HG02642 (cell line): ENCODE measurements around the gene FOXO3B.
"Not testable (repeated sequence)": the region's sequence is repeated elsewhere in the genome, so short reads cannot be mapped to it uniquely, and the experiment has no call there.

Experiments used
- ATAC-seq: cut with Tn5 transposase; IDR thresholded peaks from one replicate; pipeline ENCODE4 v1.9.1; 2021; ENCODE audit warnings: mild to moderate bottlenecking; ENCODE audit not compliant: unreplicated experiment, poor library complexity

The FOXO3B gene

DNA sequence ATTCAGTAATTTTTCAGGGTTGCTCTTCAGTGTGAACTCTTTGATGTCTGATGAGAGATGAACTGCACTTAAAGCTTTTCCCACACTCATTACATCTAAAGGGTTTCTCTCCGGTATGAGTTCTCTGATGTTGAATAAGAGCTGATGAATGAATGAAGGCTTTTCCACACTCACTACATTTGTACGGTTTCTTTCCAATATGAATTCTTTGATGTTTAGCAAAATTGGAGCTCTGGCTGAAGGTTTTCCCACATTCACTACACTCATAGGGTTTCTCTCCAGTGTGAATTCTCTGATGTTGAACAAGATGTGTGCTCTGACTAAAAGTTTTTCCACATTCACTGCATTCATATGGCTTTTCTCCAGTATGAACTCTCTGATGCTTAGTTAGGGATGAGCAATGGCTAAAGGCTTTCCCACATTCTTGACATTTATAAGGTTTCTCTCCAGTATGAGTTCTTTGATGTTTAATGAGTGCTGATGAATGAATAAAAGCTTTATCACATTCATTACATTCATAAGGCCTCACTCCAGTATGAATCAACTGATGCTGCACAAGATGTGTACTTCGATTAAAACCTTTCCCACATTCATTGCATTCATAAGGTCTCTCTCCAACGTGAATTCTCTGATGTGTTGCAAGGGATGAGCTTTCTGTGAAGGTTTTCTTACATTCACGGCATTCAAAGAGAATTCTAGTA, 20.0 kb downstream of the FOXO3B start:
- ATAC-seq, result not testable (repeated sequence)

DNA sequence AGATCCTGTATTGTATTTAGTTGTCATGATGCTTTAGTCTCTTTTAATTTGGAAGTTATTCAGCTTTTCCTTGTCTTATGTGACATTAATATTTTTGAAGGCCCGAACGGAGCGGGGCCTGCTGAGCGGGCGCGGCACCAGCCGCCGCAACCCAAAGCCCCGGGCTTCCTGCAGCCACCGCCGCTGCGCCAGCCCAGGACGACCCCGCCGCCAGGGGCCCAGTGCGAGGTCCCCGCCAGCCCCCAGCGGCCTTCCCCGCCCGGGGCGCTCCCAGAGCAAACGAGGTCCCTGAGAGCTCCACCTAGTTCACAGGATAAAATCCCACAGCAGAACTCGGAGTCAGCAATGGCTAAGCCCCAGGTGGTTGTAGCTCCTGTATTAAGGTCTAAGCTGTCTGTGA, 32.0 kb downstream of the FOXO3B start:
- not testable (repeated sequence) for ATAC-seq

DNA sequence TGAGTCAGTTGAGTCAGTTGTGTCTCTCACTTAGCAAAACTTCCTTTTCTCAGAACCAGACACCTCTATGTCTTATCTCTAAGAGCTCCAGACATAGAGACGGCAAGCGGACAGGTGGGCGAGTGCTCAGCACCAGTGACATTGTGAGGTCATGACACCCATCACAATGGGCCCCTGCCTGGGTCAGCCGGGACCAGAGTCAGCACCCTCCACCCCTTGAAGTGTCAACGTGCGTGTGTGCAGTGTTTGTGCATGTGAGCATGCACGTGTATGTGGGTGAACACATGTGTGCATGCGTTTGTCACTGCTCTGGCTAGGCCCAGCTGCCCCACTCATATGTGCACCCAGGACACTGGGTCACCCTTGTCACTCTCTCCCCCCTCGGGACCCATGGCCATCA, 37.8 kb downstream of the FOXO3B start, which contains the start of gene TBC1D28:
TBC1D28 (minus strand) TSS at position 101 of the 400 bp plus-strand sequence. CDS start 3,039 bp downstream, outside the sequence.
- ATAC-seq, result not testable (repeated sequence)

DNA sequence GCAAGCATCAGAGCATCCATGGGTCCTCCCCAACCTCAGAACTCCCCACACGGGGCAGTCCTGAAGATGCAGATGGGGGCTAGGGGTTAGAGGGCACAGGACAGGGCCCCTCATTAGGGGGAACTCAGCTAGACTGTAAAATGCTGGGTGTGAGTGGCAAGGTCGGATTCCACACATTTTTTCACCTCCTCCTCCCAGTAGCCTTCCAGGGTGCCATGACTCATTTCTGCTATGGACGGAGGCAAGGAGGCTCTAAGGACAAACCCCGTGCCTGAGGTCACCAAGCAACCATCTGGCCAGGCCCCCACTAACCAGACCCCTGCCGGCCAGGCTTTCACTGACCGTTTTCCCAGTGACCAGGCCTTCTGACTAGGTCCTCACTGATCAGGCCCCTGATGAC, 39.0 kb downstream of the FOXO3B start:
- not testable (repeated sequence) for ATAC-seq

DNA sequence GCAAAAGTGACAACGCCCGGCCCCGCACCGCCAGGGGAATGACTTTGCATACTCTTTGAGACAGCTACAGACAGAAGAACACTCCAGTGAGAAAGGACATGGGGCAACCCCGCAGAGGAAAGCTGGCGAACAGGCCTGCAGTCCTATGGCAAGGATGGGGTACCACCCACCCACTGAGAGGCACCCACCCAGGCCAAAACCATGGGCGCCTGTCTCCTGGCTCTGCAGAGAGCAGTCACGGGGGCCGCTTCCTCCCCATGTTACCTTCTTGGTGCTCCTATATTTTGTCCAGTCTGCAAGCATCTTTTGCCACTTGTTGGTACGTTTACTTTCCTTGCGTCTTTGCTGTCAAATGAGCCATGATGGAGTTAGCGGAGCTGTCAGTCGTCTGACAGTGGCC, 43.8 kb downstream of the FOXO3B start:
- ATAC-seq, result not testable (repeated sequence)

DNA sequence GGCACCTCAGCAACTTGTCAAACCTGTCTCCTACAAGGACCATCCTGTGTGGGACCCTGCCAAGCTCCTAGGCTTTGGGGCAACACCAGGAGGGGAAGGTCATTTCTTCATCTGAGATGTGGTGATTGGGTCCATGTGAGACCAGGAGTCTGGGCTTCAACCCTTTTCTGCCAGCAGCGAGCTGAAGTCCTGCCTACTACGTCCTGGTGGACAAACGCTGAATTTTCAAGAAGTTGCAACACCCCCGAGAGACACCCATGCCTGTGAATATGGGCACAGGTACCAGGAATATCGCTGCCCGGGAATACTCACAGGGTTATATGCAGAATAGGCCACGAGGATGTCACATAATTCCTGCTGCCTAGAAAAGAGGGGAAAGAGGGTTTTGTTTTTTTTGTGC, 45.9 kb downstream of the FOXO3B start:
- not testable (repeated sequence) for ATAC-seq

DNA sequence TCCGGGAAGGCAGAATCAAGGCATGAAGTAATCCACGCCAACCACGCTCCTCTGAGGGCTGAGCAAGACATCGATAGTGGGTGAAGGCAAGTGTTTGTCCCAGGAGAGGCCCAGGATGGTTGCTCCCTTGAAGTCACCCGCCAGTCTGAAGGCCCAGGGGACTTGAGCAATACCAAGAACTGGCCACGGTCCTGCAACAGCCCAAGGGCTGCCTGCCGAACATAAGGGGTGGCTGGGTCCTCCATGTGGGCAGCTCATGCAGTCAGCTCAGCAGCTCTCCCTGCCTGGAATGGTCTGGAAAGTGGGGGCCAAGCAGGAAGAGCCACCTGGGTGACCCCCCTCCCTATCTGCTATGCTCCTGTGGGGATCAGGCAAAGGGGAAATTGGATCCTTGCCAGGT, 46.3 kb downstream of the FOXO3B start:
- not testable (repeated sequence) for ATAC-seq

DNA sequence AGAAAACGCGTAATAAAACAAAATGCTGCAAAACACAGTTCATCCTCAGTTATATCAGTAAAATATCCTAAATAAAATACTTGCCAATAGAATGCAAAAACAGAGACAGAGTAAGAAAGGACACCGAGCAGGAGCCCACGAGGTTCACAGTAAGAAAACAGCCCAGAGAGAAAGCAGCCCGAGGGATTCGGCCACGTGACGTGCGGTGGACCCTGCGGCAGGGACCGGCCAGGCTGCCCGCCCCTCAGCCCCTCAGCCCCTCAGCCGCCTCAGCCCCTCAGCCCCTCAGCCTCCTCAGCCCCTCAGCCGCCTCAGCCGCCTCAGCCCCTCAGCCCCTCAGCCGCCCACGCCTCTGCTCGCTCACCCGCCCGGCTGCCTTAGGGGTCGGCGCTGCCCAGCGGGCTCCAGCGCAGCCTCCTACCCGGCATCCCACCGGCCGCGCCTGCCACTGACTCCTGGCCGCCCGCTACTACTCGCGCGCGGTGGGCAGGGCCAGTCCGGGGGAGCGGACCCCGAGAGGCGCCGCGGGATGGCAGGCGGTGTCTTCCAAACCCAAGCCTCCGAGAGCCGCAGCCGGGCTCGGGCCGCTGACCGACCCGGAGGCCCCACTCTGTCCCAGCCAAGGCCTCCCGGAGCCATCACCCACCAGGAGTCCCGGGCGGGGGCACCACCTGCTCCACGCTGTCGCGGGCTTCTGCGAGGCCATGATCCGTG, 47.4 kb downstream of the FOXO3B start:
- ATAC-seq, result not testable (repeated sequence)
